Tibial artery (tissue), 4 donors: ENCODE measurements around the gene IGSF21.

ENCODE experiments used
- DNase-seq, 2 donors: peaks; one replicate each; pipeline ENCODE4 v3.0.0-alpha.2; 2019
- H3K27ac ChIP-seq, 2 donors: fragments of 200-600 bp; sonication (generic) in 1 of 2; 1 replicate in 1 of 2; 2 replicates in 1 of 2; pipeline ENCODE4 v1.5.1; 2018 to 2019; ENCODE audit warnings: mild to moderate bottlenecking in 1 of 2
- H3K27me3 ChIP-seq, 2 donors: fragments of 200-600 bp; sonication (generic) in 1 of 2; one replicate each; pipeline versions ENCODE4 v1.5.1 to v1.6.0; 2016 to 2019
- H3K36me3 ChIP-seq, 3 donors: fragments of 200-600 bp; sonication (generic) in 2 of 3; one replicate each; pipeline ENCODE4 v1.5.1; 2016 to 2019; ENCODE audit warnings: mild to moderate bottlenecking in 2 of 3
- H3K4me1 ChIP-seq, 4 donors: fragments of 200-600 bp; sonication (generic) in 2 of 4; 1 replicate in 3 of 4; 2 replicates in 1 of 4; pipeline ENCODE4 v1.5.1; 2016 to 2019
- H3K4me3 ChIP-seq, 2 donors: fragments of 200-600 bp; sonication (generic) in 1 of 2; 1 replicate in 1 of 2; 2 replicates in 1 of 2; pipeline ENCODE4 v1.5.1; 2018 to 2019; ENCODE audit warnings: mild to moderate bottlenecking in 2 of 2
- H3K9me3 ChIP-seq, 3 donors: fragments of 200-600 bp; sonication (generic) in 1 of 3; one replicate each; pipeline ENCODE4 v1.5.1; 2016 to 2019
- CTCF ChIP-seq, 2 experiments: fragments of 200-600 bp in 1 of 2; fragments of 450-650 bp in 1 of 2; IDR thresholded peaks; one replicate each; pipeline ENCODE4 v1.5.1; 2017 to 2019; ENCODE audit warnings: antibody characterized with exemption in 2 of 2, mild to moderate bottlenecking in 1 of 2, moderate library complexity in 1 of 2
- intact Hi-C: fragments of 100-400 bp; cut with DNase I; formaldehyde crosslinking; loops from one replicate; pipeline ENCODE4 v1.15.0; 2023; ENCODE audit warnings: low total_unique reads

The IGSF21 gene

GRCh38 chr1:18126616-18127015, 19.0 kb downstream of the IGSF21 start:
- H3K9me3 ChIP-seq: no peaks in the 10 kb centered on the region
- no peak for TF ChIP-seq CTCF (IDR thresholded peaks at IDR 0.05)

GRCh38 chr1:18128298-18128697, 20.7 kb downstream of the IGSF21 start:
- Histone ChIP-seq H3K4me1 (no peaks in the 10 kb centered on the region), H3K36me3 (no peaks in the 10 kb centered on the region), H3K9me3 (no peaks in the 10 kb centered on the region), H3K4me3 (no peak overlapping the region), H3K27me3 (peaks cover 0 to 83% of the 10 kb centered on the region in 2 donors), H3K27ac (no peak overlapping the region)
- DNase-seq: no peak
- no peak for TF ChIP-seq CTCF (IDR thresholded peaks at IDR 0.05)
- intact Hi-C loops: no loop called here

More at GRCh38 chr1:18126616-18127015, 19.0 kb downstream of the IGSF21 start:
- Histone ChIP-seq H3K27ac (no peak overlapping the region), H3K4me1 (no peaks in the 10 kb centered on the region), H3K27me3 (peaks cover 0 to 75% of the 10 kb centered on the region in 2 donors), H3K4me3 (no peak overlapping the region), H3K36me3 (no peaks in the 10 kb centered on the region)
- no peak for DNase-seq
- intact Hi-C loops: no loop called here

DNA sequence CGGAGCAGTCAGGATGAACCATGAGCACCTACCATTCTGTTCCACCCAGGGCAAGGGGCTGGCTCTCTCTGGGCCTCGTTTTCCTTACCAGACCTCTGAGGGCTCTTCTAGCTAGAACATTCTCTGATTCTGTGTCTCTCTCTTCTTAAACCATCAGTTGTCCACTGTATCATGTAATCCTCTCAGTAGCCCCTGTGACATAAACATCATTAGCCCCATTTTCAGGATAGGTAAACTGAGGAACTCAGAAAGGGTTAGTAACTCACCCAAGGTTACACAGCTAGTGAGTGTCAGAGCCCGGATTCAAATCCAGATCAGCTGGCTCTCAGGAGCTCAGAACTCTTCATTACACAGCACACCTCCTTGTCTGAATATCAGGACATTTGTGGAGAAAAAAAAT, 22.8 kb downstream of the IGSF21 start:
- intact Hi-C loops: no loop called here
- H3K27ac ChIP-seq: no peak overlapping the region
- no peaks in the 10 kb centered on the region for H3K4me1 ChIP-seq
- no peak overlapping the region for H3K4me3 ChIP-seq
- H3K27me3 ChIP-seq: peaks cover 0 to 79% of the 10 kb centered on the region in 2 donors
- no peak for DNase-seq
- no peaks in the 10 kb centered on the region for H3K9me3 ChIP-seq
- H3K36me3 ChIP-seq: no peaks in the 10 kb centered on the region
- no peak for TF ChIP-seq CTCF (IDR thresholded peaks at IDR 0.05)

GRCh38 chr1:18132022-18132710, 24.6 kb downstream of the IGSF21 start:
- Histone ChIP-seq H3K36me3 (no peaks in the 10 kb centered on the region), H3K27me3 (peaks cover 0 to 67% of the 10 kb centered on the region in 2 donors), H3K9me3 (no peaks in the 10 kb centered on the region), H3K27ac (no peak overlapping the region), H3K4me3 (no peak overlapping the region), H3K4me1 (no peaks in the 10 kb centered on the region)
- DNase-seq: no peak
- TF ChIP-seq CTCF (IDR thresholded peaks at IDR 0.05): no peak
- intact Hi-C loops: no loop called here

- Histone ChIP-seq H3K4me3 (no peak overlapping the region), H3K36me3 (no peaks in the 10 kb centered on the region), H3K27ac (no peak overlapping the region), H3K9me3 (no peaks in the 10 kb centered on the region), H3K4me1 (no peaks in the 10 kb centered on the region), H3K27me3 (peaks cover 0 to 68% of the 10 kb centered on the region in 2 donors)
- no peak for DNase-seq
- TF ChIP-seq CTCF (IDR thresholded peaks at IDR 0.05): no peak
- intact Hi-C loops: no loop called here
Measured at GRCh38 chr1:18132711-18133541, 25.3 kb downstream of the IGSF21 start.
